Upper lobe of left lung (tissue), 6 donors: ENCODE measurements around the gene HARBI1. TPM values are rescaled to one million over a fixed set of nuclear protein-coding genes. Genes with fewer than 3 reads are reported as not detected.
A peak's percentile ranks its signal among the peaks of the same experiment; 100 is the strongest.

ENCODE experiments used
- ATAC-seq, 2 donors: fragments of 200-7000 bp; cut with Tn5 transposase; one replicate each; pipeline ENCODE4 v1.9.1; 2022; ENCODE audit warnings: mild to moderate bottlenecking in 2 of 2, moderate library complexity in 2 of 2; ENCODE audit not compliant: low FRiP score in 2 of 2
- DNase-seq, 2 donors: peaks; one replicate each; pipeline ENCODE4 v3.0.0-alpha.2; 2019 to 2020
- H3K27ac ChIP-seq, 4 donors: fragments of 200-600 bp; sonication (generic); one replicate each; pipeline ENCODE4 v1.5.1; 2016 to 2019
- H3K27me3 ChIP-seq, 4 donors: fragments of 200-600 bp; sonication (generic); one replicate each; pipeline ENCODE4 v1.5.1; 2017 to 2019
- H3K36me3 ChIP-seq, 4 donors: fragments of 200-600 bp; sonication (generic); one replicate each; pipeline ENCODE4 v1.5.1; 2016 to 2019
- H3K4me1 ChIP-seq, 4 donors: fragments of 200-600 bp; sonication (generic); one replicate each; pipeline ENCODE4 v1.5.1; 2018 to 2019
- H3K4me3 ChIP-seq, 4 donors: fragments of 200-600 bp; sonication (generic); one replicate each; pipeline ENCODE4 v1.5.1; 2017 to 2019; ENCODE audit warnings: mild to moderate bottlenecking in 2 of 4, moderate library complexity in 1 of 4
- H3K9me3 ChIP-seq, 4 donors: fragments of 200-600 bp; sonication (generic); one replicate each; pipeline ENCODE4 v1.5.1; 2018 to 2019
- CTCF ChIP-seq, 6 experiments: fragments of 450-650 bp in 4 of 6; fragments of 200-600 bp in 2 of 6; sonication (generic) in 2 of 6; IDR thresholded peaks; one replicate each; pipeline ENCODE4 v1.5.1; 2016 to 2019; ENCODE audit warnings: antibody characterized with exemption in 6 of 6
- EP300 ChIP-seq, 4 donors: sonication (generic); formaldehyde crosslinking; IDR thresholded peaks; one replicate each; pipeline ENCODE4 v1.5.1; 2017; ENCODE audit warnings: antibody characterized with exemption in 4 of 4, control low read depth in 2 of 4
- POLR2A ChIP-seq, 4 donors: fragments of 450-650 bp; IDR thresholded peaks; one replicate each; pipeline ENCODE4 v1.5.1; 2016 to 2017; ENCODE audit warnings: antibody characterized with exemption in 4 of 4, mild to moderate bottlenecking in 2 of 4
- POLR2AphosphoS5 ChIP-seq, 2 donors: sonication (generic); formaldehyde crosslinking; IDR thresholded peaks; one replicate each; pipeline ENCODE4 v1.5.1; 2017; ENCODE audit warnings: antibody characterized with exemption in 2 of 2
- WGBS, 2 donors: methylation state at CpG; one replicate each; pipeline ENCODE4 v1.1.5; 2017 to 2018; 5-methylcytosine and 5-hydroxymethylcytosine counted together
- total RNA-seq, 6 donors: library from RNA; depleted of rRNA in 4 of 6; stranded (reverse); fragments of >200 nt in 4 of 6; gene quantifications; one replicate each; pipeline versions ENCODE4 v1.1.0 to v1.2.1, GENCODE V29; 2016 to 2021
- donor health status: DM: no; HTN: no; CAD: no; lungs with moderate emphysema.
- donor health status: DM: no; HTN: yes; CAD: no; lungs with severe emphysema.

Gene HARBI1
- total RNA-seq, 6 donors from 2014 or later, result 1.8 to 5.5 (median 3.3) TPM

GRCh38 chr11:46582588-46582987, 34.4 kb downstream of the HARBI1 start:
- Histone ChIP-seq H3K27ac (no peak overlapping the region), H3K4me3 (no peak overlapping the region), H3K36me3 (no peaks in the 10 kb centered on the region), H3K27me3 (no peaks in the 10 kb centered on the region), H3K9me3 (no peaks in the 10 kb centered on the region), H3K4me1 (peaks cover 0 to 13% (median 0%) of the 10 kb centered on the region in 4 donors)
- TF ChIP-seq POLR2A (IDR thresholded peaks at IDR 0.05), result no peak
- TF ChIP-seq EP300 (IDR thresholded peaks at IDR 0.05), result no peak
- TF ChIP-seq CTCF (IDR thresholded peaks at IDR 0.05), result no peak
- no peak for TF ChIP-seq POLR2AphosphoS5 (IDR thresholded peaks at IDR 0.05)
- DNase-seq (no peak), ATAC-seq (no peak)
- WGBS, 2 donors, result 77 to 89% methylated on average over 5 of the region's 5 CpGs

- no peak overlapping the region for H3K4me3 ChIP-seq
These were observed 40.0 kb downstream of the HARBI1 start for GRCh38 chr11:46577058-46577457.

GRCh38 chr11:46574656-46575055, 42.4 kb downstream of the HARBI1 start:
- no peak overlapping the region for H3K27ac ChIP-seq
- H3K36me3 ChIP-seq, result no peaks in the 10 kb centered on the region
- H3K27me3 ChIP-seq, result no peaks in the 10 kb centered on the region
- TF ChIP-seq EP300 (IDR thresholded peaks at IDR 0.05), result no peak
- no peak for TF ChIP-seq POLR2AphosphoS5 (IDR thresholded peaks at IDR 0.05)
- no peak for TF ChIP-seq POLR2A (IDR thresholded peaks at IDR 0.05)
- TF ChIP-seq CTCF (IDR thresholded peaks at IDR 0.05), result no peak
- H3K4me3 ChIP-seq, result no peak overlapping the region
- 14 to 29% methylated on average over 1 of the region's 1 CpG for WGBS, 2 donors
- no peaks in the 10 kb centered on the region for H3K9me3 ChIP-seq
- DNase-seq (no peak), ATAC-seq (no peak)
- H3K4me1 ChIP-seq, result peaks cover 0 to 13% (median 6%) of the 10 kb centered on the region in 4 donors

More at GRCh38 chr11:46577058-46577457, 40.0 kb downstream of the HARBI1 start:
- ATAC-seq (no peak), DNase-seq (no peak)
- Histone ChIP-seq H3K27ac (no peak overlapping the region), H3K27me3 (no peaks in the 10 kb centered on the region), H3K9me3 (no peaks in the 10 kb centered on the region), H3K4me1 (peaks cover 0 to 6% (median 2%) of the 10 kb centered on the region in 4 donors), H3K36me3 (no peaks in the 10 kb centered on the region)
- WGBS, 2 donors, result 95% methylated on average over 1 of the region's 1 CpG
- TF ChIP-seq POLR2A (IDR thresholded peaks at IDR 0.05) (no peak), EP300 (IDR thresholded peaks at IDR 0.05) (no peak)

GRCh38 chr11:46570790-46571398, 46.1 kb downstream of the HARBI1 start:
- no peak for ATAC-seq
- H3K27me3 ChIP-seq, result no peaks in the 10 kb centered on the region
- H3K9me3 ChIP-seq, result no peaks in the 10 kb centered on the region
- H3K27ac ChIP-seq, result no peak overlapping the region
- DNase-seq, result no peak
- 71 to 73% methylated on average over 2 of the region's 2 CpGs for WGBS, 2 donors
- peaks cover 0 to 13% (median 6%) of the 10 kb centered on the region in 4 donors for H3K4me1 ChIP-seq
- no peak overlapping the region for H3K4me3 ChIP-seq
- no peak for TF ChIP-seq EP300 (IDR thresholded peaks at IDR 0.05)
- no peak for TF ChIP-seq POLR2AphosphoS5 (IDR thresholded peaks at IDR 0.05)
- no peak for TF ChIP-seq POLR2A (IDR thresholded peaks at IDR 0.05)
- TF ChIP-seq CTCF (IDR thresholded peaks at IDR 0.05), result no peak
- H3K36me3 ChIP-seq, result no peaks in the 10 kb centered on the region

GRCh38 chr11:46565232-46565840, 51.7 kb downstream of the HARBI1 start:
- Histone ChIP-seq H3K9me3 (no peaks in the 10 kb centered on the region), H3K4me1 (peaks cover 9 to 22% (median 13%) of the 10 kb centered on the region in 4 donors), H3K36me3 (no peaks in the 10 kb centered on the region), H3K4me3 (no peak overlapping the region), H3K27me3 (no peaks in the 10 kb centered on the region), H3K27ac (no peak overlapping the region)
- no peak for TF ChIP-seq CTCF (IDR thresholded peaks at IDR 0.05)
- no peak for TF ChIP-seq EP300 (IDR thresholded peaks at IDR 0.05)
- TF ChIP-seq POLR2AphosphoS5 (IDR thresholded peaks at IDR 0.05), result no peak
- WGBS, 2 donors, result 62 to 66% methylated on average over 7 of the region's 7 CpGs
- DNase-seq (peak in 1 of 2 donors; percentile 51), ATAC-seq (no peak)
